K562 (cell line): ENCODE data around the gene METTL6. TPM values are rescaled to one million over a fixed set of nuclear protein-coding genes. Genes with fewer than 3 reads are reported as not detected.
A peak's percentile ranks its signal among the peaks of the same experiment; 100 is the strongest.

Experiments
- ATAC-seq: fragments of 200-7000 bp; cut with Tn5 transposase; 3 replicates; pipeline ENCODE4 v1.9.1; 2020; ENCODE audit warnings: moderate library complexity
- BruUV-seq: library from RNA; stranded (reverse); fragments of 400-500 nt; replicated peaks from 2 replicates; lab custom pipeline; 2021; lab: Mats Ljungman, UMichigan
- CTCF ChIA-PET: fragments of 300-600 bp; formaldehyde crosslinking; extraction: SDS; loops from one replicate; lab custom pipeline; 2021; ENCODE audit warnings: low intra/inter-chr PET ratio; lab: Yijun Ruan, JAX
- POLR2A ChIA-PET: fragments of 300-600, 350-650 bp; sonication (Branson Sonifier 250); formaldehyde crosslinking; extraction: SDS; loops from one replicate; lab custom pipeline; 2021; ENCODE audit warnings: antibody characterized with exemption, inconsistent platforms; lab: Yijun Ruan, JAX
- DNase-seq, 4 experiments: peaks; one replicate each; pipeline versions ENCODE4 v3.0.0 to v3.0.0-alpha.2; 2011 to 2018; ENCODE audit warnings: low spot score in 3 of 4, mixed read lengths in 3 of 4; ENCODE audit errors: extremely low read depth in 1 of 4
- FAIRE-seq: peaks from 2 replicates; lab custom pipeline; 2011; peaks lifted over from hg19 to GRCh38; lab: Jason Lieb, UNC
- H2AFZ ChIP-seq: 2 replicates; pipeline ENCODE4 v1.6.0; 2011; ENCODE audit warnings: low read depth, low read length, control low read depth, inconsistent platforms
- H3K27ac ChIP-seq: fragments of 200-600 bp; 3 replicates; pipeline ENCODE4 v1.8.0; 2011; ENCODE audit warnings: low read depth, mild to moderate bottlenecking, control low read depth, inconsistent platforms, low read length, moderate library complexity, mixed read lengths; ENCODE audit errors: extremely low read depth
- H3K27me3 ChIP-seq, 2 experiments: fragments of 300-600 bp in 1 of 2; 2 replicates in 1 of 2; 3 replicates in 1 of 2; pipeline versions ENCODE4 v1.6.0 to v1.8.0; 2011; ENCODE audit warnings: inconsistent platforms in 2 of 2, low read length in 2 of 2, mild to moderate bottlenecking in 1 of 2, mixed read lengths in 1 of 2, moderate library complexity in 1 of 2; ENCODE audit not compliant: control insufficient read depth in 2 of 2, insufficient read depth in 2 of 2
- H3K36me3 ChIP-seq: fragments of 300-600 bp; 3 replicates; pipeline ENCODE4 v1.8.0; 2011; ENCODE audit warnings: mild to moderate bottlenecking, low read length, inconsistent platforms; ENCODE audit not compliant: control insufficient read depth, insufficient read depth
- H3K4me1 ChIP-seq, 2 experiments: fragments of 200-600 bp in 1 of 2; replicated peaks in 1 of 2; 2 replicates in 1 of 2; 3 replicates in 1 of 2; pipeline versions ENCODE4 v1.5.1 to v1.8.0; 2011; ENCODE audit warnings: inconsistent platforms in 2 of 2, low read length in 2 of 2, mild to moderate bottlenecking in 1 of 2, mixed read lengths in 1 of 2, moderate library complexity in 1 of 2; ENCODE audit not compliant: control insufficient read depth in 2 of 2, insufficient read depth in 2 of 2
- H3K4me2 ChIP-seq: 2 replicates; pipeline ENCODE4 v1.6.1; 2011; ENCODE audit warnings: low read length, control low read depth, inconsistent platforms, mixed read lengths; ENCODE audit not compliant: insufficient read depth
- H3K4me3 ChIP-seq: fragments of 200-600 bp; sonication (generic), shearing (Covaris generic); 2 replicates; pipeline ENCODE4 v1.5.1; 2016; ENCODE audit warnings: control low read depth, inconsistent platforms
- H3K79me2 ChIP-seq: fragments of 200-600 bp; 3 replicates; pipeline ENCODE4 v1.8.0; 2011; ENCODE audit warnings: low read length, inconsistent platforms; ENCODE audit not compliant: control insufficient read depth, insufficient read depth
- H3K9ac ChIP-seq, 2 experiments: 2 replicates each; pipeline versions ENCODE4 v1.6.0 to v1.6.1; 2011; ENCODE audit warnings: low read depth in 2 of 2, low read length in 2 of 2, control low read depth in 1 of 2, inconsistent platforms in 1 of 2, mild to moderate bottlenecking in 1 of 2, mixed read lengths in 1 of 2; ENCODE audit not compliant: insufficient read depth in 1 of 2
- H3K9me1 ChIP-seq: one replicate; pipeline ENCODE4 v1.6.0; 2011; ENCODE audit warnings: inconsistent platforms, mild to moderate bottlenecking, low read length, moderate library complexity; ENCODE audit not compliant: control insufficient read depth, insufficient read depth
- H3K9me3 ChIP-seq: replicated peaks from 2 replicates; pipeline ENCODE4 v1.5.1; 2011; ENCODE audit warnings: low read depth, low read length, inconsistent platforms; ENCODE audit not compliant: control insufficient read depth, insufficient read depth
- H4K20me1 ChIP-seq: replicated peaks from 2 replicates; pipeline ENCODE4 v1.6.1; 2011; ENCODE audit warnings: low read length, inconsistent platforms, mixed read lengths; ENCODE audit not compliant: control insufficient read depth, insufficient read depth
- E2F6 ChIP-seq, 2 experiments: IDR thresholded peaks; 2 replicates each; pipeline ENCODE4 v1.6.1; 2011; ENCODE audit warnings: borderline replicate concordance in 1 of 2, control low read depth in 1 of 2, low read depth in 1 of 2, low read length in 1 of 2, mild to moderate bottlenecking in 1 of 2, mixed read lengths in 1 of 2, moderate library complexity in 1 of 2; ENCODE audit not compliant: insufficient read depth in 1 of 2, insufficient read length in 1 of 2, poor library complexity in 1 of 2, severe bottlenecking in 1 of 2; ENCODE audit errors: extremely low read depth in 1 of 2
- RBFOX2 ChIP-seq: fragments of 200-400 bp; formaldehyde crosslinking; IDR thresholded peaks from 2 replicates; pipeline ENCODE4 v1.6.1; 2017; ENCODE audit warnings: low read depth, mild to moderate bottlenecking, low read length, moderate library complexity
- RBM39 ChIP-seq: fragments of 200-400 bp; formaldehyde crosslinking; optimal IDR thresholded peaks from 2 replicates; pipeline ENCODE3; 2018; ENCODE audit warnings: low read depth, low read length
- RCOR1 ChIP-seq, 2 experiments: IDR thresholded peaks; 2 replicates each; pipeline ENCODE4 v1.6.1; 2012; ENCODE audit warnings: low read depth in 2 of 2, low read length in 2 of 2, borderline replicate concordance in 1 of 2, improper control_type of control experiment in 1 of 2
- SRSF1 ChIP-seq: fragments of 200-400 bp; formaldehyde crosslinking; IDR thresholded peaks from 2 replicates; pipeline ENCODE4 v1.6.1; 2017; ENCODE audit warnings: mild to moderate bottlenecking, low read depth, low read length, moderate library complexity
- THAP12 ChIP-seq: fragments of 250-450 bp; sonication (Bioruptor Pico); IDR thresholded peaks from 2 replicates; pipeline ENCODE4 v1.9.0; 2021; ENCODE audit warnings: mild to moderate bottlenecking, inconsistent platforms
- ZNF41 ChIP-seq: fragments of 250-450 bp; sonication (Bioruptor Pico); conservative IDR thresholded peaks from 2 replicates; pipeline ENCODE4 v1.4.0; 2020; ENCODE audit warnings: mild to moderate bottlenecking
- WGBS: fragments of 100-300 bp; shearing (Covaris generic); methylation state at CpG from one replicate; pipeline ENCODE4 v1.1.6; 2016; ENCODE audit warnings: low coverage, mixed read lengths; ENCODE audit not compliant: insufficient coverage; ENCODE audit errors: missing lambda C conversion rate; 5-methylcytosine and 5-hydroxymethylcytosine counted together
- in situ Hi-C: fragments of 300-500 bp; cut with MboI; formaldehyde crosslinking; loops from 4 replicates; pipeline ENCODE4 v1.15.0; 2018; ENCODE audit warnings: inconsistent platforms, mixed read lengths
- intact Hi-C: fragments of 100-400 bp; cut with micrococcal nuclease; formaldehyde crosslinking; loops from 2 replicates; pipeline ENCODE4 v1.14.2; 2022
- polyA plus RNA-seq, 8 experiments: library from polyadenylated mRNA; depleted of rRNA in 4 of 8; stranded (reverse) in 5 of 8; unstranded in 3 of 8; fragments of >200 nt; fragmentation: Nextera tagmentation in 2 of 8; fragmentation: Illumina TruSeq in 1 of 8; extraction: Ambion mirVana in 2 of 8; extraction: Trizol in 1 of 8; gene quantifications; 2 replicates each; pipeline versions ENCODE4 v1.2.1 to v1.2.3, GENCODE V29; 2011 to 2014; ENCODE audit warnings: inconsistent platforms in 1 of 8, missing spikeins in 1 of 8
- total RNA-seq, 7 experiments: library from RNA; depleted of rRNA in 6 of 7; stranded (reverse); fragments of >200 nt in 6 of 7; fragmentation: Illumina TruSeq in 2 of 7; extraction: Trizol in 2 of 7; gene quantifications; 2 replicates each; pipeline versions ENCODE4 v1.2.1 to v1.2.3, GENCODE V29; 2011 to 2021; ENCODE audit warnings: low replicate concordance in 1 of 7

METTL6 gene
- total and polyA plus RNA-seq, 9 of the 15 experiments (the other 6 are each of a cell fraction or from before 2014, with no cell fraction given), result 18.8 to 61.5 (median 33.9) TPM

- peak; percentile 46; the same call in 2 of the 3 replicates for ATAC-seq
- intact Hi-C loops (no loop called here), in situ Hi-C loops (no loop called here)
- FAIRE-seq, result no peak
- no peak for TF ChIP-seq RBFOX2
- TF ChIP-seq E2F6 (IDR thresholded peaks at IDR 0.05; ENCODE audit: borderline replicate concordance in 1 of 2, extremely low read depth in 1 of 2, insufficient read depth in 1 of 2, insufficient read length in 1 of 2, low read depth in 1 of 2, low read length in 1 of 2, poor library complexity in 1 of 2, severe bottlenecking in 1 of 2), result no peak
- no peak for TF ChIP-seq ZNF41 (CRISPR knock-in tag)
- TF ChIP-seq RBM39, result no peak
- no peak for TF ChIP-seq RCOR1 (IDR thresholded peaks at IDR 0.05; ENCODE audit: borderline replicate concordance in 1 of 2, low read depth in 2 of 2, low read length in 2 of 2)
- TF ChIP-seq THAP12 (CRISPR knock-in tag), result no peak
- TF ChIP-seq SRSF1, result no peak
- Histone ChIP-seq H3K9me1 (no peaks in the 10 kb centered on the region), H3K27ac (no peak overlapping the region), H2AFZ (no peak overlapping the region), H3K4me2 (no peak overlapping the region), H3K27me3 (peaks cover 24 to 28% of the 10 kb centered on the region in 2 experiments), H3K79me2 (no peaks in the 10 kb centered on the region), H3K36me3 (no peaks in the 10 kb centered on the region), H4K20me1 (no peaks in the 10 kb centered on the region), H3K9me3 (no peaks in the 10 kb centered on the region), H3K4me1 (peaks cover 0 to 7% of the 10 kb centered on the region in 2 experiments; a peak in 2 of 5 replicates), H3K4me3 (no peak overlapping the region), H3K9ac (no peak overlapping the region)
- CTCF ChIA-PET, result no interaction called here
- 12% methylated on average over 6 of the region's 6 CpGs for WGBS
- POLR2A ChIA-PET, result interaction anchor here (0.8 to 1.4 kb wide), 6 partner anchors 10 to 367 kb away, joined by 3 to 6 read pairs (median 3); partner anchors contain the start of gene RBSN
- BruUV-seq, result no TSS peak
- no peak for DNase-seq
Measured at GRCh38 chr3:15465876-15466585, 38.7 kb upstream of the METTL6 start.
